Astrocyte of the hippocampus (primary cell): ENCODE measurements around the gene CPED1.

Experiments
- DNase-seq: peaks from one replicate; pipeline ENCODE4 v3.0.0; 2011; ENCODE audit warnings: low read depth, low spot score

Gene CPED1

GRCh38 chr7:121138262-121138933 lies 149.9 kb downstream of the CPED1 start:
- no peak for DNase-seq

- no peak for DNase-seq
Measured at GRCh38 chr7:121139427-121139826, 150.9 kb downstream of the CPED1 start.

- no peak for DNase-seq
Measured at GRCh38 chr7:121140790-121141189, 152.3 kb downstream of the CPED1 start.

GRCh38 chr7:121151774-121152221 lies 163.3 kb downstream of the CPED1 start:
- DNase-seq = no peak

GRCh38 chr7:121153411-121153810 lies 164.9 kb downstream of the CPED1 start:
- DNase-seq = no peak

- no peak for DNase-seq
Measured at GRCh38 chr7:121153995-121154394, 165.5 kb downstream of the CPED1 start.

GRCh38 chr7:121156825-121157224 lies 168.3 kb downstream of the CPED1 start:
- DNase-seq = no peak

GRCh38 chr7:121157341-121157751 lies 168.8 kb downstream of the CPED1 start:
- no peak for DNase-seq

- no peak for DNase-seq
Measured at GRCh38 chr7:121157885-121158590, 169.5 kb downstream of the CPED1 start.

- no peak for DNase-seq
Measured at GRCh38 chr7:121158665-121159064, 170.2 kb downstream of the CPED1 start.

- no peak for DNase-seq
Measured at GRCh38 chr7:121159553-121159952, 171.0 kb downstream of the CPED1 start.

- DNase-seq = no peak
Measured at GRCh38 chr7:121160150-121161008, 171.9 kb downstream of the CPED1 start.

- no peak for DNase-seq
Measured at GRCh38 chr7:121163699-121164098, 175.2 kb downstream of the CPED1 start.

GRCh38 chr7:121164247-121164646 lies 175.7 kb downstream of the CPED1 start:
- DNase-seq = no peak

- no peak for DNase-seq
Measured at GRCh38 chr7:121166916-121167315, 178.4 kb downstream of the CPED1 start.

GRCh38 chr7:121167971-121168370 lies 179.5 kb downstream of the CPED1 start:
- no peak for DNase-seq

GRCh38 chr7:121169469-121169868 lies 181.0 kb downstream of the CPED1 start:
- DNase-seq = no peak

GRCh38 chr7:121172484-121172883 lies 184.0 kb downstream of the CPED1 start:
- no peak for DNase-seq

GRCh38 chr7:121175826-121176225 lies 187.3 kb downstream of the CPED1 start:
- no peak for DNase-seq

- DNase-seq = no peak
Measured at GRCh38 chr7:121178452-121178851, 189.9 kb downstream of the CPED1 start.

- DNase-seq = no peak
Measured at GRCh38 chr7:121178869-121179497, 190.5 kb downstream of the CPED1 start.
